ENCODE data around the gene GLT6D1.
"Not testable (repeated sequence)": the region's sequence is repeated elsewhere in the genome, so short reads cannot be mapped to it uniquely, and the experiment has no call there.

GLT6D1 gene

GRCh38 chr9:135639196-135639595, at the start of gene GLT6D1:
Gene GLT6D1, minus strand, starts transcription at chr9:135639540. Its CDS starts 353 bp downstream, at chr9:135639187.
- no peak for DNase-seq

- no peak for DNase-seq
Observed at GRCh38 chr9:135689011-135689410, 49.7 kb upstream of the GLT6D1 start.

GRCh38 chr9:135687216-135687615, 47.9 kb upstream of the GLT6D1 start:
- no peak for DNase-seq

- no peak for DNase-seq
Observed at GRCh38 chr9:135684691-135685090, 45.4 kb upstream of the GLT6D1 start.

GRCh38 chr9:135683401-135684034, 44.2 kb upstream of the GLT6D1 start:
- DNase-seq: no peak

- no peak for DNase-seq
Observed at GRCh38 chr9:135681161-135681560, 41.8 kb upstream of the GLT6D1 start.

- no peak for DNase-seq
Observed at GRCh38 chr9:135680056-135680455, 40.7 kb upstream of the GLT6D1 start.

GRCh38 chr9:135678236-135679017, 39.1 kb upstream of the GLT6D1 start:
- DNase-seq: no peak

GRCh38 chr9:135677641-135678168, 38.4 kb upstream of the GLT6D1 start:
- DNase-seq: no peak

- DNase-seq: no peak
Observed at GRCh38 chr9:135676891-135677290, 37.6 kb upstream of the GLT6D1 start.

GRCh38 chr9:135674977-135675376, 35.6 kb upstream of the GLT6D1 start:
- no peak for DNase-seq

GRCh38 chr9:135673941-135674340, 34.6 kb upstream of the GLT6D1 start:
- DNase-seq: no peak

- DNase-seq: not testable (repeated sequence)
Observed at GRCh38 chr9:135672786-135673185, 33.4 kb upstream of the GLT6D1 start.

- DNase-seq: no peak
Observed at GRCh38 chr9:135671591-135672041, 32.3 kb upstream of the GLT6D1 start.

- DNase-seq: no peak
Observed at GRCh38 chr9:135670721-135671590, 31.6 kb upstream of the GLT6D1 start.

GRCh38 chr9:135669616-135670285, 30.4 kb upstream of the GLT6D1 start:
- DNase-seq: no peak

GRCh38 chr9:135669018-135669417, 29.7 kb upstream of the GLT6D1 start:
- DNase-seq: not testable (repeated sequence)

- no peak for DNase-seq
Observed at GRCh38 chr9:135667463-135668001, 28.2 kb upstream of the GLT6D1 start.

GRCh38 chr9:135666534-135667462, 27.5 kb upstream of the GLT6D1 start:
- no peak for DNase-seq

GRCh38 chr9:135665795-135666189, 26.5 kb upstream of the GLT6D1 start:
- no peak for DNase-seq
